ENCODE data around the gene CHEK1.
"Not testable (repeated sequence)": the region's sequence is repeated elsewhere in the genome, so short reads cannot be mapped to it uniquely, and the experiment has no call there.

CHEK1 gene

DNA sequence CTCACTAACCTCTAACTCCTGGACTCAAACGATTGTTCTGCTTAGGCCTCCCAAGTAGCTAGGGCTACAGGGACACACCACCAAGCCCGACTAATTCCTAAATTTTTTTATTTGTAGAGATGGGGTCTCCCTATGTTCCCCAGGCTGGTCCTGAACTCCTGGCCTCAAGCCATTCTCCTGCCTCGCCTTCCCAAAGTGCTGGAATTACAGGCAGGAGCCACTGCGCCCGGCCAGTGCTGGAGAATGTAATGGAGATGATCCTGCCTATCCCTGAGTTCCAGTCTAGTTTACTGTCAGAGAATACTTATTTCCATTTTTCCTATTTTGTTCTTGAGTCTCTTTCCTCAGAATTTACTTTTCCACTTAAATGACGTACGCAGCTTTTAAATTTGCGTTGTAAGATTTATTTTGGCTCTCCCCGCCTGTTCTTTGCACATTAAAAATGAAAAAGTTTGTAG is at the start of gene CHEK1:
Gene CHEK1, plus strand, starts transcription at position 408 of the 458 bp plus-strand sequence. CDS start 1,606 bp downstream, outside the sequence.
- H3K36me3 ChIP-seq (ENCODE audit: insufficient read depth, low read length) = peaks cover 9% of the 10 kb centered on the region
- peak within 1 kb of the TSS; percentile 91 for H3K9ac ChIP-seq (ENCODE audit: low read depth, low read length)
- H3K9me3 ChIP-seq (ENCODE audit: control insufficient read depth, insufficient read depth, low read length) = no peaks in the 10 kb centered on the region
- H3K4me1 ChIP-seq (ENCODE audit: insufficient read depth, low read length) = peaks cover 7% of the 10 kb centered on the region

- peaks cover 43% of the 10 kb centered on the region for H3K36me3 ChIP-seq (ENCODE audit: insufficient read depth, low read length)
- not testable (repeated sequence) for H3K4me1 ChIP-seq (ENCODE audit: insufficient read depth, low read length); H3K9ac ChIP-seq (ENCODE audit: low read depth, low read length); H3K9me3 ChIP-seq (ENCODE audit: control insufficient read depth, insufficient read depth, low read length)
Measured at GRCh38 chr11:125577181-125577580, 47.8 kb upstream of the CHEK1 start.

DNA sequence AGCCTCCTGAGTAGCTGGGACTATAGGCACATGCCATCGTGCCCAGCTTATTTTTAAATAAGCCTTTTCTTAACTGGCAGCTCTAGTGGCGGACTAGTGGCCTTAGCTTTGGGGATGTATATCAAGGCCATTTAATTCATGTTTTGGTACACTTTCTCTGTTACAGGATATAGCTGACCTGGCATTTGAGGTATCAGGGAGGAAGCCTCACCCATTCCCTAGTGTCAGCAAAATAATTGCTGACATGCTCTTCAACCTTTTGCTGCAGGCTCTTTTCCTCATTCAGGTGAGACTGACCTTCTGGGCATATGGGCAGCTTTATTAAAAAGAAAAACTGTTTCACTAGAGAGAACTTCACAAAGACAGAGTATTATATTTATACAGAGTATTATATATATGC is 46.2 kb upstream of the CHEK1 start:
- no peak overlapping the region for H3K9ac ChIP-seq (ENCODE audit: low read depth, low read length)
- H3K4me1 ChIP-seq (ENCODE audit: insufficient read depth, low read length) = no peaks in the 10 kb centered on the region
- H3K36me3 ChIP-seq (ENCODE audit: insufficient read depth, low read length) = peaks cover 37% of the 10 kb centered on the region
- no peaks in the 10 kb centered on the region for H3K9me3 ChIP-seq (ENCODE audit: control insufficient read depth, insufficient read depth, low read length)

DNA sequence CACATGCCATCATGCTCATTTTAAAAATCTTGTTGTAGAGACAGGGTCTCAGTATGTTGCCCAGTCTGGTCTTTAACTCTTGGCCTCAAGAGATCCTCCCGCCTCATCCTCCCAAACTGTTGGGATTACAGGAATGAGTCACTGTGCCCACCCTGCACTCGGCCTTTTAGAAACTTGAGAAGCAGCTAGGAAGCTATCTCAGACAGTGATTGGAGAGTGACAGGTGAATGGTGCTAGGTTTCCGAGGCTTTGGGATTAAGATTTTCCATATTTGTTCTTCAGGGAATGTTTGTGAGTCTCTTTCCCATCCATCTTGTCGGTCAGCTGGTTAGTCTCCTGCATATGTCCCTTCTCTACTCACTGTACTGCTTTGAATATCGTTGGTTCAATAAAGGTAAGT is 45.2 kb upstream of the CHEK1 start:
- peaks cover 35% of the 10 kb centered on the region for H3K36me3 ChIP-seq (ENCODE audit: insufficient read depth, low read length)

DNA sequence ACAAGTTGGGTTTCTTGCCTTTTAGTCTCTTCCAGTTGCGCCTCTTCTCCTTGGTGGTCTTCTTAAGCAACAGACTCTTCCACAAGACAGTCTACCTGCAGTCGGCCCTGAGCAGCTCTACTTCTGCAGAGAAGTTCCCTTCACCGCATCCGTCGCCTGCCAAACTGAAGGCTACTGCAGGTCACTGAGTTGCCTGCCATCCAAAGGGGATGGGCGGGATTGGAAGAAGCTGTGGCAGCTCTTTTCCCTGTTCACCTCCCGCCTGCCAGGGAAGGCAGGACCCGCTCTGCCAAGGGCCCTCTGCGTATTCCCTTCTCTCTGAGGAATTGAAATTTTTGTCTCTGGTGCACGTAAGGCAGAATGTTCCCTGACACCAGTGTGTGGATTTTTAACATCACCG is 41.5 kb upstream of the CHEK1 start:
- Histone ChIP-seq H3K4me1 (ENCODE audit: insufficient read depth, low read length) (no peaks in the 10 kb centered on the region), H3K9ac (ENCODE audit: low read depth, low read length) (no peak overlapping the region), H3K36me3 (ENCODE audit: insufficient read depth, low read length) (peaks cover 12% of the 10 kb centered on the region; the same call in 1 of the 2 replicates), H3K9me3 (ENCODE audit: control insufficient read depth, insufficient read depth, low read length) (no peaks in the 10 kb centered on the region)

More for the DNA sequence above, 45.2 kb upstream of the CHEK1 start:
- Histone ChIP-seq H3K4me1 (ENCODE audit: insufficient read depth, low read length) (no peaks in the 10 kb centered on the region), H3K9me3 (ENCODE audit: control insufficient read depth, insufficient read depth, low read length) (no peaks in the 10 kb centered on the region), H3K9ac (ENCODE audit: low read depth, low read length) (no peak overlapping the region)

GRCh38 chr11:125585487-125585886 is 39.5 kb upstream of the CHEK1 start:
- Histone ChIP-seq H3K36me3 (ENCODE audit: insufficient read depth, low read length) (peaks cover under 1% of the 10 kb centered on the region; the same call in 1 of the 2 replicates), H3K9me3 (ENCODE audit: control insufficient read depth, insufficient read depth, low read length) (no peaks in the 10 kb centered on the region), H3K4me1 (ENCODE audit: insufficient read depth, low read length) (no peaks in the 10 kb centered on the region), H3K9ac (ENCODE audit: low read depth, low read length) (no peak overlapping the region)

DNA sequence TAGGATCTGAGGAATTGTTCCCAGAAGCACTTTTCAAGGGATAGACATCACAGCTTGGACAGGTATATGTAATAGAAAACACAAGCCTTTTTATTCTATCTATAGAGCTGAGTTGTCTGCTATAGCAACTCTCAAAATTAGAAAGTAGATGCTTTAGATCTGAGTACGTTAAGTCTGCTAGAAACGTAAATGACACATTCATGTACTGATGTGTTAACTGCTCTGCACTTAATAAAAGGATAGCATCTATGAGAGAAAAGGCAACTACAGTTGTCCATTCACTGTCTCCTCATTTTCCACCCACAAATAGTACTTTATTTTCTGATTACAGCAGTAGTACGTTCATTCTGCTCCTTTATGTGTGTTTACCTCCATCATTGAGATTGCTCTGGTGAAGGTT is 38.3 kb upstream of the CHEK1 start:
- no peaks in the 10 kb centered on the region for H3K4me1 ChIP-seq (ENCODE audit: insufficient read depth, low read length)
- H3K9me3 ChIP-seq (ENCODE audit: control insufficient read depth, insufficient read depth, low read length) = no peaks in the 10 kb centered on the region
- H3K9ac ChIP-seq (ENCODE audit: low read depth, low read length) = no peak overlapping the region
- H3K36me3 ChIP-seq (ENCODE audit: insufficient read depth, low read length) = no peaks in the 10 kb centered on the region; the same call in 1 of the 2 replicates

GRCh38 chr11:125587480-125587879 is 37.5 kb upstream of the CHEK1 start:
- no peak overlapping the region for H3K9ac ChIP-seq (ENCODE audit: low read depth, low read length)
- no peaks in the 10 kb centered on the region; the same call in 1 of the 2 replicates for H3K36me3 ChIP-seq (ENCODE audit: insufficient read depth, low read length)
- H3K4me1 ChIP-seq (ENCODE audit: insufficient read depth, low read length) = no peaks in the 10 kb centered on the region
- no peaks in the 10 kb centered on the region for H3K9me3 ChIP-seq (ENCODE audit: control insufficient read depth, insufficient read depth, low read length)

DNA sequence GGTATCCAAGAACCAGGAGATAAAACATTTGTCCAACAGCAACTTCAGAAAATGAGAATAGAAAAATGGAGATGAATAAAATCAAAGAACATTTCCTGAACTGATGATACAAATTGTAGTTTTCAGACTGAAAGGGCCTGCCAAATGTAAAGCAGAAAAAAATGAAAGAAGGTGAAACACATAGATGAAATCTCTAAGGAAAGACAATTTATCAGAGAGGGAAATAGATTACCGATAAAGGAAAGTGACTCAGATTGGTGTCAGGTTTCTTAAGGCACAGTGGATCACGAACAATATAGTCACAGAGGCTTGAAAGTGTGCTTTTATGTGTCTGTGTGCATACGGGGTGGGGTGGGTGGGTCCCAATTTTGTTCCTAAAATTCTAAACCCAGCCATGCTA is 36.5 kb upstream of the CHEK1 start:
- H3K9ac ChIP-seq (ENCODE audit: low read depth, low read length) = no peak overlapping the region
- no peaks in the 10 kb centered on the region for H3K9me3 ChIP-seq (ENCODE audit: control insufficient read depth, insufficient read depth, low read length)
- no peaks in the 10 kb centered on the region; the same call in 1 of the 2 replicates for H3K36me3 ChIP-seq (ENCODE audit: insufficient read depth, low read length)
- peaks cover 1% of the 10 kb centered on the region; the same call in 1 of the 2 replicates for H3K4me1 ChIP-seq (ENCODE audit: insufficient read depth, low read length)

- Histone ChIP-seq H3K4me1 (ENCODE audit: insufficient read depth, low read length) (peaks cover 5% of the 10 kb centered on the region), H3K36me3 (ENCODE audit: insufficient read depth, low read length) (no peaks in the 10 kb centered on the region), H3K9me3 (ENCODE audit: control insufficient read depth, insufficient read depth, low read length) (no peaks in the 10 kb centered on the region), H3K9ac (ENCODE audit: low read depth, low read length) (peak overlapping the region; percentile 81)
Measured at GRCh38 chr11:125591649-125592304, 33.2 kb upstream of the CHEK1 start.

GRCh38 chr11:125592305-125593113 is 32.5 kb upstream of the CHEK1 start, which contains the start of gene STT3A:
TSS of gene STT3A (plus strand) at chr11:125592852. CDS start at chr11:125595916, 3,064 bp downstream.
- Histone ChIP-seq H3K36me3 (ENCODE audit: insufficient read depth, low read length) (peaks cover 7% of the 10 kb centered on the region; the same call in 1 of the 2 replicates), H3K9ac (ENCODE audit: low read depth, low read length) (peak within 1 kb of the TSS; percentile 91), H3K4me1 (ENCODE audit: insufficient read depth, low read length) (peaks cover 5% of the 10 kb centered on the region), H3K9me3 (ENCODE audit: control insufficient read depth, insufficient read depth, low read length) (no peaks in the 10 kb centered on the region)

- Histone ChIP-seq H3K9me3 (ENCODE audit: control insufficient read depth, insufficient read depth, low read length) (no peaks in the 10 kb centered on the region), H3K4me1 (ENCODE audit: insufficient read depth, low read length) (peaks cover 5% of the 10 kb centered on the region), H3K36me3 (ENCODE audit: insufficient read depth, low read length) (peaks cover 7% of the 10 kb centered on the region; the same call in 1 of the 2 replicates), H3K9ac (ENCODE audit: low read depth, low read length) (peak overlapping the region; percentile 91)
Measured at GRCh38 chr11:125593114-125593820, 31.7 kb upstream of the CHEK1 start.

DNA sequence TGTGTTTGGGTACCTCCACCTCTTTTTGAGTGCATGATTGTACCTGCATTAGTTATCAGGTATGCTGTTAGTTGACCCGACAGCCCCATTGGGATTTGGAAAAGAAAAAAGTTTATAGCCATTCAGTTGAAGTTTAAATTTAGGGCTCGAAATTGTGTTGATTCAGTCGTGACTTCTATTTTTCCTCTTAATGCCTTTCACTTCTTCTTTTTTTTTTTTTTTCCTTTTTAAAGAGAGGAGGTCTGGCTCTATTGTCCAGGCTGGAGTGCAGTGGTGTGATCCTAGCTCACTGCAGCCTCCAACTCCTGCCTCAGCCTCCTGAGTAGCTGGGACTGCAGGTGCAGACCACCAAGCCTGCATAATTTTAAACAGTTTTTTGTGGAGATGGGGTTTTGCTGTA is 30.0 kb upstream of the CHEK1 start:
- Histone ChIP-seq H3K36me3 (ENCODE audit: insufficient read depth, low read length) (peaks cover 7% of the 10 kb centered on the region; the same call in 1 of the 2 replicates), H3K9ac (ENCODE audit: low read depth, low read length) (no peak overlapping the region), H3K4me1 (ENCODE audit: insufficient read depth, low read length) (peaks cover 5% of the 10 kb centered on the region), H3K9me3 (ENCODE audit: control insufficient read depth, insufficient read depth, low read length) (no peaks in the 10 kb centered on the region)

- no peaks in the 10 kb centered on the region for H3K4me1 ChIP-seq (ENCODE audit: insufficient read depth, low read length)
- H3K36me3 ChIP-seq (ENCODE audit: insufficient read depth, low read length) = peaks cover 23% of the 10 kb centered on the region
Measured at GRCh38 chr11:125600663-125601062, 24.3 kb upstream of the CHEK1 start.

More at GRCh38 chr11:125600663-125601062, 24.3 kb upstream of the CHEK1 start:
- H3K9me3 ChIP-seq (ENCODE audit: control insufficient read depth, insufficient read depth, low read length) = no peaks in the 10 kb centered on the region
- H3K9ac ChIP-seq (ENCODE audit: low read depth, low read length) = no peak overlapping the region
